AG04450 (cell line): ENCODE measurements around the gene ERFE. TPM values are rescaled to one million over a fixed set of nuclear protein-coding genes. Genes with fewer than 3 reads are reported as not detected.
A peak's percentile ranks its signal among the peaks of the same experiment; 100 is the strongest.

Experiments
- CTCF ChIA-PET: fragments of 300-600, 350-600 bp; formaldehyde crosslinking; extraction: SDS; loops from one replicate; lab custom pipeline; 2022; ENCODE audit warnings: antibody characterized with exemption, inconsistent platforms; lab: Charles Lee
- POLR2A ChIA-PET: fragments of 350-600 bp; formaldehyde crosslinking; extraction: SDS; loops from one replicate; lab custom pipeline; 2021; ENCODE audit warnings: antibody characterized with exemption, inconsistent platforms; lab: Yijun Ruan, JAX
- DNase-seq: peaks from one replicate; pipeline ENCODE4 v3.0.0-alpha.2; 2011; ENCODE audit warnings: low read depth, low spot score
- H3K27ac ChIP-seq: one replicate; pipeline ENCODE4 v1.5.1; 2012; ENCODE audit warnings: low read depth, low read length, control low read depth
- H3K27me3 ChIP-seq: one replicate; pipeline ENCODE4 v1.6.0; 2012; ENCODE audit warnings: low read length; ENCODE audit not compliant: control insufficient read depth, insufficient read depth
- H3K4me3 ChIP-seq: 2 replicates; pipeline ENCODE4 v1.5.1; 2011; ENCODE audit warnings: mild to moderate bottlenecking, low read depth, low read length, control low read depth
- H3K9me3 ChIP-seq: 2 replicates; pipeline ENCODE4 v1.5.1; 2012; ENCODE audit warnings: low read length; ENCODE audit not compliant: control insufficient read depth, insufficient read depth
- CTCF ChIP-seq: IDR thresholded peaks from 2 replicates; pipeline ENCODE4 v1.5.1; 2011; ENCODE audit warnings: low read depth, low read length, control low read depth, inconsistent platforms
- polyA plus RNA-seq: library from polyadenylated mRNA; depleted of rRNA; stranded (reverse); fragments of >200 nt; gene quantifications from 2 replicates; pipeline ENCODE4 v1.2.3, GENCODE V29; 2011

Gene ERFE
- polyA plus RNA-seq, 1 experiment = 2.4 TPM

DNA sequence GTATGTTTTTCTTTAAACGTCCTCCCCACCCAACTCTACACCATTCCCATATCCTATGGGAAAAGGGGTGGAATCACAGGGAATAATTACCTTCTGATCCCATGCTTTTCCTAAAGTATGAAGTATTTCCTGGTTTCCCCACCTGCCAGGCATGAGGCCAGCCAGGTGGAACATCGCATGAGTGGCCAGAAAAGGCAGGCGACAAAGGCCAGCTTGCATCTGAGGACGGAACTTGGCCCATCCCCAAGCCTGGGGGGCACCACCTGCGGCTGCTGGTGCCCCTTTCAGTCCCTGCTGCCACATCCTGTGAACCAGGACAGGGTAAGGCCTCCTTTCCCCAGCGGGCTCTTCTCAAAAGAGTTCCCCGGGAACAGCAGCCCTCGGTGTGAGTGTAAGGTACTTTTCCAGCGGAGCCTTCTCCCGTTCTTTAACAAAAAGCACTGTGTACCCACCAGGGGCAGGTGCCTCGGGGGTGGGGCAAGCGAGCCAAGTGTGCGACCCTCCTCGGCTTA is 1.2 kb upstream of the ERFE start:
- Histone ChIP-seq H3K27me3 (no peaks in the 10 kb centered on the region), H3K9me3 (peaks cover 17% of the 10 kb centered on the region), H3K4me3 (no peak overlapping the region), H3K27ac (no peak overlapping the region)
- CTCF ChIA-PET = no interaction called here
- no peak for TF ChIP-seq CTCF
- no peak for DNase-seq
- POLR2A ChIA-PET = no interaction called here

- TF ChIP-seq CTCF = no peak
Measured at GRCh38 chr2:238158018-238158508, 707 bp upstream of the ERFE start.

GRCh38 chr2:238159071-238159539 is 335 bp downstream of the ERFE start:
- ChIA-PET POLR2A (interaction anchor here (1.1 kb wide), 1 partner anchor 11 kb away, joined by 7 read pairs; no protein-coding TSS in a partner anchor), CTCF (interaction anchor here (0.7 to 1.0 kb wide), 2 partner anchors 17 to 104 kb away, joined by 3 to 4 read pairs; no protein-coding TSS in a partner anchor)
- H3K4me3 ChIP-seq = peak overlapping the region; percentile 47
- no peak for TF ChIP-seq CTCF
- no peak overlapping the region for H3K27ac ChIP-seq
- DNase-seq = no peak
- H3K27me3 ChIP-seq = no peaks in the 10 kb centered on the region
- H3K9me3 ChIP-seq = peaks cover 6% of the 10 kb centered on the region

More at GRCh38 chr2:238158018-238158508, 707 bp upstream of the ERFE start:
- CTCF ChIA-PET = no interaction called here
- no peak for DNase-seq
- Histone ChIP-seq H3K4me3 (no peak overlapping the region), H3K9me3 (peaks cover 14% of the 10 kb centered on the region), H3K27ac (no peak overlapping the region), H3K27me3 (no peaks in the 10 kb centered on the region)
- POLR2A ChIA-PET = no interaction called here

- Histone ChIP-seq H3K9me3 (no peaks in the 10 kb centered on the region; the same call in 1 of the 2 replicates), H3K27me3 (no peaks in the 10 kb centered on the region), H3K4me3 (peak overlapping the region; percentile 47; the same call in 1 of the 2 replicates), H3K27ac (no peak overlapping the region)
- CTCF ChIA-PET = interaction anchor here (0.5 to 2.1 kb wide), 6 partner anchors 16 to 388 kb away, joined by 3 to 9 read pairs (median 4); no protein-coding TSS in a partner anchor
- no peak for TF ChIP-seq CTCF
- POLR2A ChIA-PET = interaction anchor here (1.1 kb wide), 1 partner anchor 10 kb away, joined by 7 read pairs; no protein-coding TSS in a partner anchor
- DNase-seq = no peak
Measured at GRCh38 chr2:238159661-238160205, 963 bp downstream of the ERFE start.
